ENCODE data around the gene C16orf82. TPM values are rescaled to one million over a fixed set of nuclear protein-coding genes. Genes with fewer than 3 reads are reported as not detected.

The C16orf82 gene
- total RNA-seq, 4 donors from 2014 or later = not detected

- peak in 1 of 2 donors; percentile 59 for DNase-seq (ENCODE audit: low spot score in 2 of 2)
- TF ChIP-seq POLR2A (IDR thresholded peaks at IDR 0.05) = no peak
- TF ChIP-seq, protein P1, sequence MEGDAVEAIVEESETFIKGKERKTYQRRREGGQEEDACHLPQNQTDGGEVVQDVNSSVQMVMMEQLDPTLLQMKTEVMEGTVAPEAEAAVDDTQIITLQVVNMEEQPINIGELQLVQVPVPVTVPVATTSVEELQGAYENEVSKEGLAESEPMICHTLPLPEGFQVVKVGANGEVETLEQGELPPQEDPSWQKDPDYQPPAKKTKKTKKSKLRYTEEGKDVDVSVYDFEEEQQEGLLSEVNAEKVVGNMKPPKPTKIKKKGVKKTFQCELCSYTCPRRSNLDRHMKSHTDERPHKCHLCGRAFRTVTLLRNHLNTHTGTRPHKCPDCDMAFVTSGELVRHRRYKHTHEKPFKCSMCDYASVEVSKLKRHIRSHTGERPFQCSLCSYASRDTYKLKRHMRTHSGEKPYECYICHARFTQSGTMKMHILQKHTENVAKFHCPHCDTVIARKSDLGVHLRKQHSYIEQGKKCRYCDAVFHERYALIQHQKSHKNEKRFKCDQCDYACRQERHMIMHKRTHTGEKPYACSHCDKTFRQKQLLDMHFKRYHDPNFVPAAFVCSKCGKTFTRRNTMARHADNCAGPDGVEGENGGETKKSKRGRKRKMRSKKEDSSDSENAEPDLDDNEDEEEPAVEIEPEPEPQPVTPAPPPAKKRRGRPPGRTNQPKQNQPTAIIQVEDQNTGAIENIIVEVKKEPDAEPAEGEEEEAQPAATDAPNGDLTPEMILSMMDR (IDR thresholded peaks at IDR 0.05) = no peak
- no peak overlapping the region for H3K4me3 ChIP-seq (ENCODE audit: low read depth, poor library complexity, severe bottlenecking)
- intact Hi-C loops (cut with DNase I; ENCODE audit: low total_unique reads) = no loop called here
- 76 to 91% methylated on average over 6 of the region's 6 CpGs for WGBS, 2 donors
Observed at GRCh38 chr16:27106305-27106704, 39.6 kb downstream of the C16orf82 start.

- intact Hi-C loops (cut with DNase I; ENCODE audit: low total_unique reads) = no loop called here
- H3K4me3 ChIP-seq (ENCODE audit: low read depth, poor library complexity, severe bottlenecking) = no peak overlapping the region
- WGBS, 2 donors = 63 to 65% methylated on average over 7 of the region's 7 CpGs
- DNase-seq (ENCODE audit: low spot score in 2 of 2) = peak in 1 of 2 donors; percentile 17
- no peak for TF ChIP-seq POLR2A (IDR thresholded peaks at IDR 0.05)
- TF ChIP-seq, protein P1 (IDR thresholded peaks at IDR 0.05) = no peak
Observed at GRCh38 chr16:27107185-27107592, 40.5 kb downstream of the C16orf82 start.

DNA sequence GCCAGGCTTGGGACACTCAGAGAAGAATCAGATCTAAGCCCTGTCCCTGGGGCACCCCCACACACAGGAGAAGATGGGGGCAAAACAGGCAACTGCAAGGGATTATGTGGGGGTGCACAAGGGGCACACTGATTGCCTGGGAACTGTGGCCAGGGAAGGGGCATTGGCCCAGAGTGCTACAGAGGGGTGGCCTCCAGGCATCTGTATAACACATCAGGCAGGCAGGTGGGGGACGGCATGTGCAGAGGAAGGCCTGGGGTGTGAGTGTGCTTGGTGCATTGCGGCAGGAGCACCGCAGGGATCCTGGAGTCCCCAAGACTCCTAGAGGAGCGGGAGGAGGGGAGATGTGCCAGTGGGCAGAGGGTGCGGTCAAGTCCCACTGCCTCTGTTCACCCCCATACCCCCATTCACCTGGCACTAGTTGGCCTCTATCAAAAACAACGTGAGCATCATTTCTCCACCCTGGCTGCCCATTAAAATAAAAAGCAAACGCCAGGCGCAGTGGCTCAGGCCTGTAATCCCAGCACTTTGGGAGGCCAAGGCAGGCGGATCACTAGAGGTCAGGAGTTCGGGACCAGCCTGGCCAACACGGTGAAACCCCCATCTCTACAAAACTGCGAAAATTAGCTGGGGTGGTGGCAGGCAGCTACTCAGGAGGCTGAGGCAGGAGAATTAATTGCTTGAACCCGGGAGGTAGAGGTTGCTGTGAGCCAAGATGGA lies 41.5 kb downstream of the C16orf82 start:
- TF ChIP-seq, protein P1 (IDR thresholded peaks at IDR 0.05) = no peak
- no peak for TF ChIP-seq POLR2A (IDR thresholded peaks at IDR 0.05)
- intact Hi-C loops (cut with DNase I; ENCODE audit: low total_unique reads) = no loop called here
- no peak overlapping the region for H3K4me3 ChIP-seq (ENCODE audit: low read depth, poor library complexity, severe bottlenecking)

GRCh38 chr16:27108826-27109665 lies 42.3 kb downstream of the C16orf82 start:
- intact Hi-C loops (cut with DNase I; ENCODE audit: low total_unique reads) = no loop called here
- DNase-seq (ENCODE audit: low spot score in 2 of 2) = peak in 1 of 2 donors; percentile 58
- no peak overlapping the region for H3K4me3 ChIP-seq (ENCODE audit: low read depth, poor library complexity, severe bottlenecking)
- 67 to 69% methylated on average over 17 of the region's 17 CpGs for WGBS, 2 donors
- TF ChIP-seq, protein P1 (IDR thresholded peaks at IDR 0.05) = no peak
- TF ChIP-seq POLR2A (IDR thresholded peaks at IDR 0.05) = no peak

More for the DNA sequence above, 41.5 kb downstream of the C16orf82 start:
- 87 to 89% methylated on average over 13 of the region's 13 CpGs for WGBS, 2 donors
- peak in 1 of 2 donors; percentile 78 for DNase-seq (ENCODE audit: low spot score in 2 of 2)

DNA sequence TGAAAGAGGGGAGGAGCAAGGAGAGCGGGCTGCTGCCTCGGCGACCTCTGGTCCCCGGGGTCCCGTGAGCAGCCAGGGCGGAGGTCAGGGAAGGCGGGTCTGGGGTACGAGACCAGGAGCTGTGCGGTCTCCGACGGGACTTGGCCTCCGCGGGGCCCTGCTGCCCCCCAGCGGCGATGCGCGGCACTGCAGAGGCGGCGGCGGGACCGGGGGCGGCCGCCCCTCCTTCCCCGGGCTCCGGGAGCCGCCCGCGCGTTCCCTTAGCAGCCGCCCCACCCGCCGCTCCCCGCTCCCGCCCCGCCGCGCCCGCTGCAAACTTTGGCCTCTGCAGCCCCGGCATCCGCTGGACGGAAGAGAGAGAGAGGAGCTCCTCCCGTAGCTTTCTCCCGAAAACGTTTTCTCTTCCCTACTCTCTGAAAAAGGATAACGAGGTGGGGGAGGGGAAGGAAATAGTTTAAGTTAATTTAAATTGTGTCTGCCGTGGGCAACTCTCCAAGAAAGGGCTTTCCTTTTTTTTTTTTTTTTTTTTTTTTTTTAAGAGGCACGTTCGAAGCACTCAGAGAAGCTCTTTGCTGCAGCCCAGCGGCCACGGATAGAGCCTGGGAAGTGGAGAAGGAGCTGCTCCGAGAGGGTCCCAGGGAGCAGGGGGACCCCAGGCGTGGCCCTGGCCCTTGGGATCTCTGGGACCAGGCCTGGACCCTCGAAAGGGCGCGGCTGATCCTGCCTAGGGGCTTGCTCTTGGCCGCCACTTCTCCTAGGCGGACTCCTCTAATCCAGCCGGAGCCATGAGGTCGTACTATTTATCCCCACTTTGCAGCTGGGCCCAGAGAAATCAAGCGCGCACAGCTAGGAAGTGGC lies 43.2 kb downstream of the C16orf82 start:
- 1 to 3% methylated on average over 27 to 53 of the region's 61 CpGs for WGBS, 2 donors
- TF ChIP-seq, protein P1 (IDR thresholded peaks at IDR 0.05) = peak in 1 of 3 donors; percentile 10
- TF ChIP-seq POLR2A (IDR thresholded peaks at IDR 0.05) = no peak
- intact Hi-C loops (cut with DNase I; ENCODE audit: low total_unique reads) = no loop called here
- DNase-seq (ENCODE audit: low spot score in 2 of 2) = peak; percentile 44 to 94
- H3K4me3 ChIP-seq (ENCODE audit: low read depth, poor library complexity, severe bottlenecking) = no peak overlapping the region

All from lower leg skin (tissue), 4 donors.